Cardiac fibroblast (primary cell): ENCODE results near the gene CA14.

Source experiments
- DNase-seq, 2 donors: peaks; one replicate each; pipeline versions ENCODE4 v3.0.0 to v3.0.0-alpha.2; 2010; ENCODE audit warnings: low read depth in 2 of 2
- H3K4me3 ChIP-seq, 2 donors: replicated peaks in 1 of 2; 1 replicate in 1 of 2; 2 replicates in 1 of 2; pipeline ENCODE4 v1.5.1; 2011; ENCODE audit warnings: low read depth in 2 of 2, low read length in 2 of 2, mild to moderate bottlenecking in 2 of 2, moderate library complexity in 1 of 2
- TF ChIP-seq, protein P1 (sequence below): IDR thresholded peaks from one replicate; pipeline ENCODE4 v1.5.1; 2011; ENCODE audit warnings: low read depth, mild to moderate bottlenecking, low read length, inconsistent platforms

The CA14 gene

DNA sequence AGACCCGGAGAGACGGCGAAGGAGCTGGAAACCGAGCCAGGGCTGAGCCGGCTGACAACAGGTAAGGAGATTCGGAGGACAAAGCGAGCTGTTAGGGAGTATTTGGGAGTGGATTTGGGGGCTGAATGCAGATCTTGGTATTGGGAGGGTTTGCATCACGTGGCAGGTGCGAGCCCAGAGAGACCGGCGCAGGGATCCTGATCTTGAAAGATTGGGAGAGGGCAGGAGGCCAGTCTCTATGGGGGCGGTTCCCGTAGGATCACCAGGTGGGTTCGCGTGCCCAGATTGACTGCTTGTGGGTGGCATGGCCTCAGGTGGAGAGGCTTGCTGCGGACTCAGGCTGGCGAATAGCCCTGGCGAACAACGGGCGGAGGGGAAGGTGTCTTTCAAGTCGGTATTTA is 25.0 kb downstream of the CA14 start:
- H3K4me3 ChIP-seq: peak overlapping the region; percentile 54 to 62
- no peak for DNase-seq
- TF ChIP-seq, protein P1, sequence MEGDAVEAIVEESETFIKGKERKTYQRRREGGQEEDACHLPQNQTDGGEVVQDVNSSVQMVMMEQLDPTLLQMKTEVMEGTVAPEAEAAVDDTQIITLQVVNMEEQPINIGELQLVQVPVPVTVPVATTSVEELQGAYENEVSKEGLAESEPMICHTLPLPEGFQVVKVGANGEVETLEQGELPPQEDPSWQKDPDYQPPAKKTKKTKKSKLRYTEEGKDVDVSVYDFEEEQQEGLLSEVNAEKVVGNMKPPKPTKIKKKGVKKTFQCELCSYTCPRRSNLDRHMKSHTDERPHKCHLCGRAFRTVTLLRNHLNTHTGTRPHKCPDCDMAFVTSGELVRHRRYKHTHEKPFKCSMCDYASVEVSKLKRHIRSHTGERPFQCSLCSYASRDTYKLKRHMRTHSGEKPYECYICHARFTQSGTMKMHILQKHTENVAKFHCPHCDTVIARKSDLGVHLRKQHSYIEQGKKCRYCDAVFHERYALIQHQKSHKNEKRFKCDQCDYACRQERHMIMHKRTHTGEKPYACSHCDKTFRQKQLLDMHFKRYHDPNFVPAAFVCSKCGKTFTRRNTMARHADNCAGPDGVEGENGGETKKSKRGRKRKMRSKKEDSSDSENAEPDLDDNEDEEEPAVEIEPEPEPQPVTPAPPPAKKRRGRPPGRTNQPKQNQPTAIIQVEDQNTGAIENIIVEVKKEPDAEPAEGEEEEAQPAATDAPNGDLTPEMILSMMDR: no peak

GRCh38 chr1:150283260-150283659 is 25.7 kb downstream of the CA14 start:
- H3K4me3 ChIP-seq: peak overlapping the region in 1 of 2 donors; percentile 62
- no peak for DNase-seq
- TF ChIP-seq, protein P1: no peak

- DNase-seq: no peak
- H3K4me3 ChIP-seq: no peak overlapping the region
- TF ChIP-seq, protein P1: no peak
Observed at GRCh38 chr1:150288382-150288781, 30.8 kb downstream of the CA14 start.

- TF ChIP-seq, protein P1: no peak
- DNase-seq: no peak
- no peak overlapping the region for H3K4me3 ChIP-seq
Observed at GRCh38 chr1:150288822-150289221, 31.2 kb downstream of the CA14 start.

- peak within 1 kb of the TSS; percentile 74 to 86 for H3K4me3 ChIP-seq
- TF ChIP-seq, protein P1: no peak
- DNase-seq: peak; percentile 93 to 94
Observed at GRCh38 chr1:150293433-150294253, 36.1 kb downstream of the CA14 start, which contains the start of gene MRPS21. TSS of gene MRPS21 (plus strand) at chr1:150293861. CDS start at chr1:150294367, 506 bp downstream.

GRCh38 chr1:150295476-150295875 is 37.9 kb downstream of the CA14 start:
- no peak overlapping the region for H3K4me3 ChIP-seq
- TF ChIP-seq, protein P1: no peak
- no peak for DNase-seq
